Limb (tissue), 2 donors: ENCODE measurements around the gene TEX13A.

Experiments used
- DNase-seq, 2 donors: peaks; one replicate each; pipeline ENCODE4 v3.0.0-alpha.2; 2016; ENCODE audit errors: extremely low spot score in 2 of 2

Gene TEX13A

DNA sequence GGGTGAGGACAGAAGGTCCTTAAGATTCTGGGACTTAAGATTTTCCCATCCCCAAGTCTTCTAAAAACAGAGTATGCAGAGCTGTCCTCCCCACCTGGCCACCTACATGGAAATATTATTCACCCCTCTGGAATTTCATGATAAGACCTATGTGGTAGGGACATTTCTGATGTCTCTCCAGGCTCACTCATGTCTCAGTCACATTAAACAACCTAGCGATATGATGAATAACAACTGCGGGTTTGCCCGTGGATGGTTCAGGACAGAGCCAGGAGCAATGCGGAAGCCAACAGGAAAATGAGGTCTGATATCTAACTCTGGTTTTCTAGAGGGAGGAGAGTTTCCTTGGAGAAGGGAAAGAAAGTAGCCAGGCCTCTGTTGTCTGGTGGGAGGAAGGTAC lies 47.4 kb downstream of the TEX13A start:
- DNase-seq, result no peak
